ENCODE results near the gene MAPKAPK2.

DNA sequence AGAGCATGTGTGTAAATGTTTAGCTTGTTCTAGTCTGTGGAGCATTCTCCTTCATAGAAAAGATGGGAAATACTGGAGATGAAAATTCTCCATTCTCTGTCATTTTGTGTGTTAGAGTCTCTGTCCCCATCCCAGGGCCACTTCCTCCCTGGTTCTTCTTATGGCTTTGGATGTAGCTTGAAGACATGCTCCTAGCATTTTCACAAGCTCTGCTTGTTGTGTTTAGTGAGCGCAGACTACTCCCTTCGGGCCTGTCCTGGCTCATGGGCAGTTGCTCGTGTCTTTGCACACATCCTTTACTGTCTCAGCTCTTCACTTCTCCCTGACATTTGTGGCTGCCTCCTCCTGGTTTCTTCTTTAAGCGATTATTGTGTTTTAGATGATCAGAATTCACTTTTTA, 30.4 kb downstream of the MAPKAPK2 start:
- TF ChIP-seq POLR2A (IDR thresholded peaks at IDR 0.05; ENCODE audit: insufficient read depth in 1 of 2, low read depth in 2 of 2, low read length in 2 of 2) (no peak), TAF1 (CRISPR knock-in tag; IDR thresholded peaks at IDR 0.05) (no peak), YY1 (IDR thresholded peaks at IDR 0.05; ENCODE audit: insufficient read depth, insufficient replicate concordance, low read depth, low read length) (no peak), RARG (CRISPR knock-in tag; IDR thresholded peaks at IDR 0.05; ENCODE audit: low read depth) (no peak), POLR2G (IDR thresholded peaks at IDR 0.05; ENCODE audit: low read depth, low read length) (no peak), SAFB2 (CRISPR knock-in tag; IDR thresholded peaks at IDR 0.05; ENCODE audit: borderline replicate concordance, low read depth) (no peak)
